BLaER1 (cell line): Measurements from ENCODE around the gene MSN.
"Not testable (repeated sequence)": the region's sequence is repeated elsewhere in the genome, so short reads cannot be mapped to it uniquely, and the experiment has no call there.

Experiments
- H3K27ac ChIP-seq: shearing (Covaris generic); formaldehyde crosslinking; 2 replicates; pipeline ENCODE4 v1.8.1; 2022
- H3K27me3 ChIP-seq: shearing (Covaris generic); formaldehyde crosslinking; 2 replicates; pipeline ENCODE4 v1.8.1; 2022
- H3K36me3 ChIP-seq: shearing (Covaris generic); formaldehyde crosslinking; 2 replicates; pipeline ENCODE4 v1.8.1; 2022
- H3K4me1 ChIP-seq: shearing (Covaris generic); formaldehyde crosslinking; 2 replicates; pipeline ENCODE4 v1.8.1; 2022
- H3K4me2 ChIP-seq: shearing (Covaris generic); formaldehyde crosslinking; 2 replicates; pipeline ENCODE4 v1.8.1; 2022
- H3K4me3 ChIP-seq: shearing (Covaris generic); formaldehyde crosslinking; 2 replicates; pipeline ENCODE4 v1.8.1; 2022
- H3K9ac ChIP-seq: shearing (Covaris generic); formaldehyde crosslinking; 2 replicates; pipeline ENCODE4 v1.8.1; 2022
- H3K9me3 ChIP-seq: shearing (Covaris generic); formaldehyde crosslinking; 2 replicates; pipeline ENCODE4 v1.8.1; 2022
- H4K20me1 ChIP-seq: shearing (Covaris generic); formaldehyde crosslinking; 2 replicates; pipeline ENCODE4 v1.8.1; 2022
- Cebpa-rat ChIP-seq: shearing (Covaris generic); IDR thresholded peaks from 2 replicates; pipeline ENCODE4 v1.8.1; 2022

The MSN gene

DNA sequence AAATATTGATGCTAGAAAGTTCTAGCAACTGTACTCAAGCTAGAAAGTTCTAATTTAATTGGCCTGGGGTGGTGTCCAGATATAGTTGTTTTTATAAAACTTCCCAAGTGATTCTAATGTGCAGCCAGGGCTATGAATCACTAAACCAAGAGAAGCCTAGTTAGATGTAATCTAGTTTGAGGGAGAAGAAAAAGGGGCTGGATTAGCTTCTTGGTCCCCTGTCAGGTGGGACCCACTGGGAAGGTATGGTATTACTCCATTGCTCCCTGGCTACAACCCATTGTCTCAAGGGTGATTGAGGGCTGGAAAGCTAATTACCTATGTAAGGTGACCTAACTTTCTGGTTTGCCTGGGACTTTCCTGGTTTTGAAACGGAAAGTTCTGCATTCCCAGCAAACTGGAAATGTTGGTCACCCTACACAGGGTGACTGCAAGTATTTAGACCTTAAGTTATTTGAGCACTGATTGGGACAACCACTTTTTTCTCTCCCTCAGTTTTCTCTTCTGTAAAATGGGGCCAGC, 23.9 kb upstream of the MSN start:
- Histone ChIP-seq H3K9me3 (no peaks in the 10 kb centered on the region), H3K4me3 (no peak overlapping the region), H3K36me3 (no peaks in the 10 kb centered on the region), H3K27ac (no peak overlapping the region), H3K4me1 (no peaks in the 10 kb centered on the region), H4K20me1 (no peaks in the 10 kb centered on the region), H3K9ac (no peak overlapping the region), H3K27me3 (peaks cover 32% of the 10 kb centered on the region), H3K4me2 (no peak overlapping the region)
- no peak for TF ChIP-seq Cebpa-rat

DNA sequence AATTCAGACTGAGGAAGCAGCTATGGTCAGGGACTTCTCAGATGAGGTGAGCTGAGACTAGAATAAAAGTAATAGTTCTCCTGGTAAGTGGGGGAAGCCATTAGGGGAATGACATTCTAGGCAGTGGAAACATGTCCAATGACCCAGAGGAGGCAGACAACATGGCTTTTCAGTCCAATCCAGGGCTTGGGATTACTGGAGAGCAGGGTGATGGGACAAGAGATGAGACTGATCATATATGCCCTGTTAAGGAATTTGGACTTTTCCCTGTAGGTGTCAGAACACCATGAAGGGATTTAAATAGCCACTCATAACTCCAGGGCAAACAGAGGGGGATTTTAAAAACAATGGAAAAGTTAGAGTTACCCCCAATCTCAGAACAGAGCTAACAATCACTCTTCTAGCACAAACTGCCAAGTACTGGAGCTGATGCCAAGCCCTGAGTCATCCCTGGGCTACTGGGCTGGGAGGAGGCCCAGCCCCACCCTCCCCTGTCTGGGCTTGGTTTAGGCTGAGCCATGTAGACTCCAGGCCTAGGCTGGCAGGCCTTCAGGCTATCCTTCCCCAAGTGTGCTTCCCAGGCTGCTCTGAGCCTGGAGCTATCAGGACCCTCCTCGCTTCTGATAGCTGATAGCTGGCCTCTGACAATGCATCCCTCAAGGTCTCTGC, 22.7 kb upstream of the MSN start:
- Histone ChIP-seq H3K9ac (no peak overlapping the region), H3K27ac (no peak overlapping the region), H3K36me3 (no peaks in the 10 kb centered on the region), H4K20me1 (no peaks in the 10 kb centered on the region), H3K4me1 (no peaks in the 10 kb centered on the region), H3K9me3 (no peaks in the 10 kb centered on the region), H3K27me3 (peaks cover 20% of the 10 kb centered on the region), H3K4me2 (no peak overlapping the region), H3K4me3 (no peak overlapping the region)
- TF ChIP-seq Cebpa-rat, result no peak

- Histone ChIP-seq H3K36me3 (no peaks in the 10 kb centered on the region), H3K27ac (no peak overlapping the region), H3K9ac (no peak overlapping the region), H3K27me3 (peaks cover 10% of the 10 kb centered on the region; the same call in 1 of the 2 replicates), H3K4me1 (no peaks in the 10 kb centered on the region), H4K20me1 (no peaks in the 10 kb centered on the region), H3K9me3 (no peaks in the 10 kb centered on the region), H3K4me3 (no peak overlapping the region), H3K4me2 (no peak overlapping the region)
- TF ChIP-seq Cebpa-rat, result no peak
These were observed 19.7 kb upstream of the MSN start for GRCh38 chrX:65647801-65648200.

GRCh38 chrX:65652098-65652497, 15.4 kb upstream of the MSN start:
- 0 out of 2 replicates have a peak, but pooled peaks cover 9% of the 10 kb centered on the region for H3K4me1 ChIP-seq
- no peaks in the 10 kb centered on the region for H3K9me3 ChIP-seq
- no peak overlapping the region for H3K9ac ChIP-seq
- no peak overlapping the region for H3K4me2 ChIP-seq
- H3K4me3 ChIP-seq, result no peak overlapping the region
- H3K27ac ChIP-seq, result no peak overlapping the region
- peaks cover 14% of the 10 kb centered on the region; the same call in 1 of the 2 replicates for H3K27me3 ChIP-seq
- H3K36me3 ChIP-seq, result no peaks in the 10 kb centered on the region
- TF ChIP-seq Cebpa-rat, result no peak
- no peaks in the 10 kb centered on the region for H4K20me1 ChIP-seq

DNA sequence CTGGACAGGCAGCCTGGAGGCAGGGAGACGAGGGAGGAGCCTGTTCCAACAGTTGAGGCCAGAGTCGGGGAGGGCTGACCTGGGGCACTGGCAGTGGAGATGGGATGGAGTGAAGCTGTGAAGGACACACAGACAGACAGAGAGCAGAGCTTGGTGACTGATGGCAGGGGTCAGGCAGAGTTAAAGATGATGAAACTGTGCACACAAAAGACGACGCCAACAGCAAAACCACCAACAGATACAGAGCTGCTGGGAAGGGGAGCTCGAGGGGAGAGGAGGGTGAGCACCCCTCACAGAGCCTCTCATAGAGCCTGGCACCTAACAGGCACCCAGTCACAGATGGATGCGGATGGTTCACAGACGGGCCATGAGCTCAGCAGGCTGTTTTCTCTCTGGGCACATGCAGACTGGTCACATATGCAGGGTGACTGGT, 10.4 kb upstream of the MSN start:
- H3K4me2 ChIP-seq, H3K4me1 ChIP-seq, H3K9me3 ChIP-seq, H3K36me3 ChIP-seq, H4K20me1 ChIP-seq, H3K4me3 ChIP-seq, H3K9ac ChIP-seq, H3K27ac ChIP-seq: not testable (repeated sequence)
- peaks cover 32% of the 10 kb centered on the region; the same call in 1 of the 2 replicates for H3K27me3 ChIP-seq

DNA sequence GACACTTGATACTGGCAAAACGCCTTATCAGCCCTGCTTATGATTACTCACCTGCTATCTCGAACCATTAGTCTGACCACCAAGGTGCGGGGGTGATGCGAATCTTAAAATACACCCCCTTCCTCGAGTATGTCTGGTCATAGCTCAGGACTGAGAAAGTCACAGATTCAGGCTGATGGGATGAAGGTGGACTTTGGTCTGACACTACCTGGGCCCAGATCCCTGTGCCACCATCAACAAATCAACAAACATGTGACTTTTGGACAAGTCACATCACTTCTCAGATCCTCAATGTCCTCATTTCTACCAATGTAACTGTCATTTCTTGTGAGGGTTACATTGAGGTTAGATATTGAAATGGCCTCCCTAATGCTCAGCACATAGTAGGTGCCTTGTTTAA, 9.8 kb upstream of the MSN start:
- no peaks in the 10 kb centered on the region for H4K20me1 ChIP-seq
- peaks cover 31% of the 10 kb centered on the region; the same call in 1 of the 2 replicates for H3K27me3 ChIP-seq
- 0 out of 2 replicates have a peak, but pooled peaks cover 9% of the 10 kb centered on the region for H3K4me1 ChIP-seq
- H3K9ac ChIP-seq, result no peak overlapping the region
- TF ChIP-seq Cebpa-rat, result no peak
- H3K4me3 ChIP-seq, result no peak overlapping the region
- no peak overlapping the region for H3K4me2 ChIP-seq
- H3K27ac ChIP-seq, result no peak overlapping the region
- H3K9me3 ChIP-seq, result 0 out of 2 replicates have a peak, but pooled peaks cover 8% of the 10 kb centered on the region
- no peaks in the 10 kb centered on the region for H3K36me3 ChIP-seq

DNA sequence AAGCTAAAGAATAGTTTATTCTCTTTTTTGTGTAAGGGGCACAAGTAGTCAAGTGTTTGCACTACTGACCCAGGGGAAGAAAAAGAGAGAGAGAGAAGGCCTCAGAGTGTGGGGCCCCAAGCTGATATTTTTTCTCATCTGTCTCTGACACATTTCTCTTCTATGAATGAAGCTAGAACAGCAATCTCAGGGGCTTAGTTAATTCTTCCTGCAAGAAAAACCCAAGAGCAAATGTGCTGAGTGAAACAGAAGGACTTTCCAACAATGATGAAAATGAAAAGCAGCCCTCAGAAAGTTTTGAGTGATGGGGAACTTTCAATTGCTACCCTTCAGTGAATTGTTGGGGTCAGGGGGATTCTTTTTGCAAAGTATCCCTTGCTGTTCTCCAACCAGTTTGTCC, 9.2 kb upstream of the MSN start:
- Histone ChIP-seq H3K4me2 (no peak overlapping the region), H3K27ac (no peak overlapping the region)
- TF ChIP-seq Cebpa-rat, result no peak

DNA sequence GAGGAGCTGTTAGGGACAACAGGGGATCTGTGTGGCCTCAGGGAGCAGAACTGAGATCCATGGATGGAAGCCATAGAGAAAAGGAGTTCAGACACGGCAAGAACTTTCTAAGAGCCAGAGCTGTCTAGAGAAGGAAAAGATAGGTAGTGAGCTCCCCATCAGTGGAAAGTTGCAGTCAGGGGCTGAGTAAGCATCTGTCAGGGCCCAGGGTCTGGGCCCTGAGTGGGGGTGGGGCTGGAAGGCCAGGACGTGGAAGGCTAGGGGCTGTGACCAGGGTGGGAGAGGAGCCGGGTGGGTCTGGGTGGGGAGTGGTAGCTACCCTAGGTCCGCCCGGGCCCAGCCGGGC, 324 bp upstream of the MSN start:
- TF ChIP-seq Cebpa-rat, result no peak
- Histone ChIP-seq H3K4me3 (peak overlapping the region; percentile 75), H4K20me1 (peaks cover 23% of the 10 kb centered on the region), H3K4me1 (peaks cover 34% of the 10 kb centered on the region), H3K9me3 (peaks cover 11% of the 10 kb centered on the region), H3K36me3 (0 out of 2 replicates have a peak, but pooled peaks cover 5% of the 10 kb centered on the region), H3K27me3 (peaks cover 32% of the 10 kb centered on the region), H3K27ac (peak overlapping the region; percentile 89), H3K9ac (peak overlapping the region; percentile 87), H3K4me2 (peak overlapping the region; percentile 77)

More for the DNA sequence above, 9.2 kb upstream of the MSN start:
- Histone ChIP-seq H3K9ac (no peak overlapping the region), H3K27me3 (peaks cover 26% of the 10 kb centered on the region; the same call in 1 of the 2 replicates), H3K4me3 (no peak overlapping the region), H4K20me1 (no peaks in the 10 kb centered on the region), H3K9me3 (peaks cover 13% of the 10 kb centered on the region), H3K36me3 (no peaks in the 10 kb centered on the region), H3K4me1 (0 out of 2 replicates have a peak, but pooled peaks cover 9% of the 10 kb centered on the region)

- peak overlapping the region; percentile 89 for H3K27ac ChIP-seq
- peak; percentile 76 for TF ChIP-seq Cebpa-rat
- H3K9ac ChIP-seq, result peak overlapping the region; percentile 87
- H3K36me3 ChIP-seq, result peaks cover 12% of the 10 kb centered on the region
- peaks cover 46% of the 10 kb centered on the region for H3K4me1 ChIP-seq
- peaks cover 43% of the 10 kb centered on the region for H3K27me3 ChIP-seq
- H3K4me3 ChIP-seq, result peak overlapping the region; percentile 75
- H3K9me3 ChIP-seq, result no peaks in the 10 kb centered on the region; the same call in 1 of the 2 replicates
- peak overlapping the region; percentile 77 for H3K4me2 ChIP-seq
- peaks cover 38% of the 10 kb centered on the region for H4K20me1 ChIP-seq
These were observed 1.2 kb downstream of the MSN start for GRCh38 chrX:65668377-65669310.
